H9 (cell line): ENCODE results near the gene TNFRSF18. TPM values are rescaled to one million over a fixed set of nuclear protein-coding genes. Genes with fewer than 3 reads are reported as not detected.
A peak's percentile ranks its signal among the peaks of the same experiment; 100 is the strongest.

Source experiments
- DNase-seq: peaks from one replicate; pipeline ENCODE4 v3.0.0-alpha.2; 2017
- H2AFZ ChIP-seq: one replicate; pipeline ENCODE4 v1.6.1; 2013; ENCODE audit warnings: mild to moderate bottlenecking, low read length, control low read depth, moderate library complexity
- H2AK5ac ChIP-seq: 2 replicates; pipeline ENCODE4 v1.6.1; 2013; ENCODE audit warnings: low read length, control low read depth, mixed read lengths; ENCODE audit not compliant: insufficient read length
- H2BK120ac ChIP-seq: one replicate; pipeline ENCODE4 v1.6.1; 2013; ENCODE audit warnings: low read depth, mild to moderate bottlenecking, low read length, control low read depth, inconsistent platforms; ENCODE audit not compliant: poor library complexity, severe bottlenecking
- H2BK12ac ChIP-seq: 2 replicates; pipeline ENCODE4 v1.6.1; 2013; ENCODE audit warnings: low read length, control low read depth, mixed read lengths, low read depth; ENCODE audit not compliant: insufficient read length
- H2BK15ac ChIP-seq: 2 replicates; pipeline ENCODE4 v1.6.1; 2013; ENCODE audit warnings: low read depth, low read length, control low read depth
- H2BK20ac ChIP-seq: one replicate; pipeline ENCODE4 v1.6.1; 2013; ENCODE audit warnings: low read depth, mild to moderate bottlenecking, low read length, control low read depth, inconsistent platforms; ENCODE audit not compliant: poor library complexity, severe bottlenecking
- H2BK5ac ChIP-seq: 2 replicates; pipeline ENCODE4 v1.6.1; 2013; ENCODE audit warnings: low read length, control low read depth, mixed read lengths; ENCODE audit not compliant: insufficient read length
- H3K14ac ChIP-seq: 2 replicates; pipeline ENCODE4 v1.6.1; 2013; ENCODE audit warnings: low read length, control low read depth; ENCODE audit not compliant: insufficient read depth
- H3K18ac ChIP-seq: 2 replicates; pipeline ENCODE4 v1.6.1; 2013; ENCODE audit warnings: low read depth, mild to moderate bottlenecking, mixed read lengths, low read length, control low read depth; ENCODE audit not compliant: insufficient read length
- H3K23ac ChIP-seq: 2 replicates; pipeline ENCODE4 v1.6.1; 2013; ENCODE audit warnings: low read length, control low read depth, mixed read lengths, low read depth; ENCODE audit not compliant: insufficient read length
- H3K23me2 ChIP-seq: 2 replicates; pipeline ENCODE4 v1.6.1; 2013; ENCODE audit warnings: low read depth, mild to moderate bottlenecking, mixed read lengths, low read length, control low read depth; ENCODE audit not compliant: insufficient read length, poor library complexity, severe bottlenecking
- H3K27ac ChIP-seq: 2 replicates; pipeline ENCODE4 v1.5.1; 2013; ENCODE audit warnings: low read length, control low read depth, mixed read lengths, low read depth; ENCODE audit not compliant: insufficient read length
- H3K27me3 ChIP-seq: 2 replicates; pipeline ENCODE4 v1.6.1; 2013; ENCODE audit warnings: low read length, control low read depth, inconsistent platforms; ENCODE audit not compliant: insufficient read depth
- H3K4ac ChIP-seq: 2 replicates; pipeline ENCODE4 v1.6.1; 2013; ENCODE audit warnings: low read depth, mild to moderate bottlenecking, control low read depth, inconsistent platforms, low read length, moderate library complexity
- H3K4me1 ChIP-seq: 2 replicates; pipeline ENCODE4 v1.6.1; 2013; ENCODE audit warnings: low read length, control low read depth, inconsistent platforms; ENCODE audit not compliant: insufficient read depth
- H3K4me2 ChIP-seq: 2 replicates; pipeline ENCODE4 v1.6.1; 2013; ENCODE audit warnings: low read length, control low read depth, mixed read lengths; ENCODE audit not compliant: insufficient read length, insufficient read depth
- H3K56ac ChIP-seq: 2 replicates; pipeline ENCODE4 v1.6.1; 2013; ENCODE audit warnings: low read depth, mild to moderate bottlenecking, mixed read lengths, low read length, control low read depth; ENCODE audit not compliant: insufficient read length
- H3K79me1 ChIP-seq: 2 replicates; pipeline ENCODE4 v1.6.1; 2013; ENCODE audit warnings: low read depth, mild to moderate bottlenecking, moderate library complexity, low read length, control low read depth, inconsistent platforms; ENCODE audit not compliant: insufficient read depth, poor library complexity, severe bottlenecking
- H3K79me2 ChIP-seq: 2 replicates; pipeline ENCODE4 v1.6.1; 2013; ENCODE audit warnings: low read length, control low read depth, inconsistent platforms; ENCODE audit not compliant: insufficient read depth
- H3K9ac ChIP-seq: 2 replicates; pipeline ENCODE4 v1.6.1; 2013; ENCODE audit warnings: low read length, control low read depth, mixed read lengths; ENCODE audit not compliant: insufficient read length; ENCODE audit errors: extremely low read depth
- H3K9me3 ChIP-seq: one replicate; pipeline ENCODE4 v1.6.1; 2013; ENCODE audit warnings: low read depth, low read length, inconsistent platforms; ENCODE audit not compliant: control insufficient read depth
- H3T11ph ChIP-seq: one replicate; pipeline ENCODE4 v1.6.1; 2013; ENCODE audit warnings: mild to moderate bottlenecking, low read length, control low read depth, inconsistent platforms
- H4K20me1 ChIP-seq: one replicate; pipeline ENCODE4 v1.6.1; 2013; ENCODE audit not compliant: control insufficient read depth, insufficient read length, insufficient read depth
- H4K5ac ChIP-seq: 2 replicates; pipeline ENCODE4 v1.6.1; 2013; ENCODE audit warnings: low read depth, mild to moderate bottlenecking, mixed read lengths, low read length, control low read depth; ENCODE audit not compliant: insufficient read length
- H4K8ac ChIP-seq: replicated peaks from 2 replicates; pipeline ENCODE4 v1.6.1; 2013; ENCODE audit warnings: low read length, control low read depth, mixed read lengths, low read depth; ENCODE audit not compliant: insufficient read length
- H4K91ac ChIP-seq: 2 replicates; pipeline ENCODE4 v1.6.1; 2013; ENCODE audit warnings: low read depth, mild to moderate bottlenecking, moderate library complexity, mixed read lengths, low read length, control low read depth; ENCODE audit not compliant: insufficient read length
- H3K27ac Mint-ChIP-seq, 3 experiments: 2 replicates in 2 of 3; 3 replicates in 1 of 3; pipeline ENCODE4 v1.8.0; 2020 to 2021; ENCODE audit warnings: mixed read lengths in 3 of 3, mild to moderate bottlenecking in 1 of 3, moderate library complexity in 1 of 3
- H3K27me3 Mint-ChIP-seq: 2 replicates; pipeline ENCODE4 v1.8.0; 2021; ENCODE audit warnings: low read depth, mild to moderate bottlenecking, moderate library complexity, mixed read lengths
- H3K36me3 Mint-ChIP-seq, 3 experiments: 2 replicates in 2 of 3; 3 replicates in 1 of 3; pipeline ENCODE4 v1.8.0; 2020 to 2021; ENCODE audit warnings: low read depth in 3 of 3, mixed read lengths in 3 of 3; ENCODE audit not compliant: insufficient read depth in 1 of 3
- H3K4me1 Mint-ChIP-seq, 2 experiments: 2 replicates each; pipeline ENCODE4 v1.8.0; 2020; ENCODE audit warnings: mixed read lengths in 2 of 2
- H3K4me3 Mint-ChIP-seq, 2 experiments: 2 replicates in 1 of 2; 3 replicates in 1 of 2; pipeline ENCODE4 v1.8.0; 2020 to 2021; ENCODE audit warnings: mild to moderate bottlenecking in 2 of 2, mixed read lengths in 2 of 2, moderate library complexity in 1 of 2
- H3K9me3 Mint-ChIP-seq, 2 experiments: 2 replicates in 1 of 2; 3 replicates in 1 of 2; pipeline ENCODE4 v1.8.0; 2020; ENCODE audit warnings: mild to moderate bottlenecking in 2 of 2, mixed read lengths in 2 of 2, moderate library complexity in 1 of 2
- WGBS: extraction: QIAGEN DNeasy Blood & Tissue Kit; methylation state at CpG from one replicate; pipeline ENCODE4 v1.1.7; 2013; ENCODE audit warnings: missing lambda C conversion rate, low lambda C conversion rate, mixed read lengths; ENCODE audit not compliant: insufficient read length; ENCODE audit errors: extremely low coverage; 5-methylcytosine and 5-hydroxymethylcytosine counted together
- total RNA-seq: library from RNA; stranded (reverse); gene quantifications from 2 replicates; pipeline ENCODE4 v1.2.1, GENCODE V29; 2021
- TF ChIP-seq, protein P1 (sequence below): fragments of 200-600 bp; sonication (generic); conservative IDR thresholded peaks from 3 replicates; pipeline ENCODE4 v1.8.0; 2021; ENCODE audit warnings: antibody characterized with exemption, mild to moderate bottlenecking

TNFRSF18 gene
- total RNA-seq, 1 experiment from 2014 or later: 2.0 TPM

DNA sequence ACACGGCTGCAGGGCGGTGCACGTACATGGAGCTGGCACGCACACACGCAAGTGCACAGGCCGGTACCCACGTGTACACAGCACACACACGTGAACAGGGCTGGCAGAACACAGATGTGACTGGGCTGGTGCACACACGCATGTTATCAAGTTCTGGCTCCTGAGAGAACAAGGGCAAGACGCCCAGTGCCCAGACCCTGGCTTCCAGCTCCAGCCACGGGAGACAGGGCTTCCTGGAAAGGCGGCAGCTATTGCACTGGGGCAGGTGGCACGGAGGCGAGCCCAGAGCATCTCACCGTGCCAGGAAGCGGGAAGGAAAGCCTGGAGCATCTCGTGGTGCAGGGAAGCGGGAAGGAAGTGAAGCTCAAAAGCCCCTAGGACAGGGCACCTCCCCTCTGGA lies 19.5 kb upstream of the TNFRSF18 start:
- no peak overlapping the region for H3K4me2 ChIP-seq
- peaks cover 3 to 5% of the 10 kb centered on the region in 2 experiments for H3K4me1 Mint-ChIP-seq
- H2BK20ac ChIP-seq: no peak overlapping the region
- no peak overlapping the region for H4K91ac ChIP-seq
- H3K9ac ChIP-seq: no peak overlapping the region
- no peak overlapping the region for H2BK120ac ChIP-seq
- H3K27me3 Mint-ChIP-seq: no peaks in the 10 kb centered on the region
- H3K27ac ChIP-seq: no peak overlapping the region
- no CpG with 5 or more reads among the region's 18 CpGs for WGBS
- H3T11ph ChIP-seq: no peak overlapping the region
- H3K4ac ChIP-seq: no peak overlapping the region
- no peaks in the 10 kb centered on the region for H3K4me1 ChIP-seq
- H2BK15ac ChIP-seq: no peak overlapping the region
- no peak overlapping the region for H3K14ac ChIP-seq
- no peaks in the 10 kb centered on the region for H3K9me3 ChIP-seq
- no peak overlapping the region for H3K23ac ChIP-seq
- no peaks in the 10 kb centered on the region for H3K9me3 Mint-ChIP-seq
- TF ChIP-seq, protein P1, sequence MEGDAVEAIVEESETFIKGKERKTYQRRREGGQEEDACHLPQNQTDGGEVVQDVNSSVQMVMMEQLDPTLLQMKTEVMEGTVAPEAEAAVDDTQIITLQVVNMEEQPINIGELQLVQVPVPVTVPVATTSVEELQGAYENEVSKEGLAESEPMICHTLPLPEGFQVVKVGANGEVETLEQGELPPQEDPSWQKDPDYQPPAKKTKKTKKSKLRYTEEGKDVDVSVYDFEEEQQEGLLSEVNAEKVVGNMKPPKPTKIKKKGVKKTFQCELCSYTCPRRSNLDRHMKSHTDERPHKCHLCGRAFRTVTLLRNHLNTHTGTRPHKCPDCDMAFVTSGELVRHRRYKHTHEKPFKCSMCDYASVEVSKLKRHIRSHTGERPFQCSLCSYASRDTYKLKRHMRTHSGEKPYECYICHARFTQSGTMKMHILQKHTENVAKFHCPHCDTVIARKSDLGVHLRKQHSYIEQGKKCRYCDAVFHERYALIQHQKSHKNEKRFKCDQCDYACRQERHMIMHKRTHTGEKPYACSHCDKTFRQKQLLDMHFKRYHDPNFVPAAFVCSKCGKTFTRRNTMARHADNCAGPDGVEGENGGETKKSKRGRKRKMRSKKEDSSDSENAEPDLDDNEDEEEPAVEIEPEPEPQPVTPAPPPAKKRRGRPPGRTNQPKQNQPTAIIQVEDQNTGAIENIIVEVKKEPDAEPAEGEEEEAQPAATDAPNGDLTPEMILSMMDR: no peak
- no peak overlapping the region for H3K4me3 Mint-ChIP-seq
- H2BK5ac ChIP-seq: no peak overlapping the region
- H3K27me3 ChIP-seq: no peaks in the 10 kb centered on the region
- DNase-seq: no peak
- H3K23me2 ChIP-seq: peaks cover under 1% of the 10 kb centered on the region
- no peak overlapping the region for H2BK12ac ChIP-seq
- H2AK5ac ChIP-seq: no peak overlapping the region
- no peak overlapping the region for H4K5ac ChIP-seq
- H3K27ac Mint-ChIP-seq: peak overlapping the region in 1 of 3 experiments; percentile 5; a peak in 2 of 7 replicates
- no peak overlapping the region for H3K18ac ChIP-seq
- no peak overlapping the region for H3K56ac ChIP-seq
- H3K79me1 ChIP-seq: peaks cover 2% of the 10 kb centered on the region
- H3K36me3 Mint-ChIP-seq: peaks cover 26 to 62% (median 51%) of the 10 kb centered on the region in 3 experiments
- H3K79me2 ChIP-seq: peaks cover 2% of the 10 kb centered on the region; the same call in 1 of the 2 replicates
- H4K20me1 ChIP-seq: no peaks in the 10 kb centered on the region
- no peak overlapping the region for H4K8ac ChIP-seq
- no peak overlapping the region for H2AFZ ChIP-seq
